Upper lobe of right lung (tissue), 1 donor: ENCODE data around the gene ARHGAP33. TPM values are rescaled to one million over a fixed set of nuclear protein-coding genes. Genes with fewer than 3 reads are reported as not detected.

Experiments
- ATAC-seq: fragments of 200-7000 bp; cut with Tn5 transposase; one replicate; pipeline ENCODE4 v1.9.1; 2020; ENCODE audit warnings: mild to moderate bottlenecking, moderate library complexity
- DNase-seq: peaks from one replicate; pipeline ENCODE4 v3.0.0-alpha.2; 2020
- H3K27ac ChIP-seq: fragments of 200-600 bp; one replicate; pipeline ENCODE4 v1.8.0; 2022
- H3K27me3 ChIP-seq: fragments of 200-600 bp; one replicate; pipeline ENCODE4 v1.8.0; 2022; ENCODE audit warnings: mild to moderate bottlenecking
- H3K36me3 ChIP-seq: fragments of 200-600 bp; one replicate; pipeline ENCODE4 v1.8.0; 2022
- H3K4me1 ChIP-seq: fragments of 200-600 bp; one replicate; pipeline ENCODE4 v1.8.0; 2022
- H3K4me3 ChIP-seq: fragments of 200-600 bp; one replicate; pipeline ENCODE4 v1.8.0; 2022; ENCODE audit warnings: mild to moderate bottlenecking
- H3K9me3 ChIP-seq: fragments of 200-600 bp; one replicate; pipeline ENCODE4 v1.8.0; 2022
- intact Hi-C: fragments of 100-400 bp; cut with DNase I; formaldehyde crosslinking; loops from one replicate; pipeline ENCODE4 v1.11.0; 2022
- total RNA-seq: library from RNA; stranded (reverse); fragmentation: NEBNext Ultra II Directional; extraction: Animal tissue kit (Norgen Biotek cat#: 25700); gene quantifications from one replicate; pipeline ENCODE4 v1.2.1, GENCODE V29; 2021
- TF ChIP-seq, protein P1 (sequence below): fragments of 200-600 bp; IDR thresholded peaks from one replicate; pipeline ENCODE4 v1.8.0; 2022; ENCODE audit warnings: antibody characterized with exemption
- donor health status: DM: no; HTN: yes; CAD: no; lungs with severe emphysema.

ARHGAP33 gene
- total RNA-seq, 1 donor from 2014 or later = 6.8 TPM

DNA sequence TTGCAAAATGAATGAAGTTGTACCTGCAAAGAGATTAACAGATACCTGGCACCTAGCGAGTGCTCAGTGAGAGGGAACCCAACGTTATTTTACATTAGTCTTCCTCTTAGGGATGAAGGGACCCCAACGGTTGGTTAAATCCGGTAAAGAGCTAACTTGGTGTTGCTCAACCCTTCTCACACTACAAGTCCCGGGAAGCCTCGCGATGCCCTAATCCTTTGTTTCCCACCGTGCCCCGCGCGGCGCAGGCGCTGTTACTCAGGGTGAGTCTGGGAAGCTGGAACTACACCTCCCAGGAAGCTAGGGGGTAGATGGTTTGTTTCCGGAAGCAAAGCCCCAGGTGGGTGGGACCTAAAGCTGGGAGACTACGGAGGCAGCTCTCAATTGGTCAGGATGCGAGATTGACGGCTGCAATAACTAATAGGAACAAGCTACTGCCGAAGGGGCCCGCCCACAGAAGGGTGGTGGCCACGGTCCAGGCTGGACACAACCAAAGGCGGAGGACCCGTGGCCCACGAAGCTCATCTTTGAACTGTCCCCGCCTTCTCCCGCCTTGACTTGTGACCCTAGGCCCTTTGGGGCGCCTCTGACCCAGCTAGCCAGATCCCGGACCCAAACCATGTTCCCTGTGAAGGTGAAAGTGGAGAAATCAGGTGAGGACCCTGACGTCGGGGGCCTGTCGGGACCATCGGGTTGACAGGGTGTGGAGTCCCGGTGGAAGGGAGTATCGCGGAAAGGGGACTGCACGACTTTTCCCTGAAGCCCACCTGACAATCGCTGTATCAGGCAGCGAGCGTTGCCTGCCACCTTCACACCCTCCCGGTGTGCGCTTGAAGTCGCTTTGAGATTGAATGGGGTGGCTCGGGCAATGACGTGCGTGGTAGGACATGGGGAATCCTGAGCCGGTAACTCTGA lies 27.0 kb upstream of the ARHGAP33 start, which contains the start of gene LIN37:
Gene LIN37, plus strand, starts transcription at position 471 of the 915 bp plus-strand sequence. Its CDS starts 149 bp downstream, at position 620.
- H3K4me3 ChIP-seq = peak within 1 kb of the TSS; percentile 99
- H3K9me3 ChIP-seq = no peaks in the 10 kb centered on the region
- intact Hi-C loops = no loop called here
- peaks cover 32% of the 10 kb centered on the region for H3K4me1 ChIP-seq
- peak within 1 kb of the TSS; percentile 81 for H3K27ac ChIP-seq
- peaks cover 20% of the 10 kb centered on the region for H3K36me3 ChIP-seq
- TF ChIP-seq, protein P1, sequence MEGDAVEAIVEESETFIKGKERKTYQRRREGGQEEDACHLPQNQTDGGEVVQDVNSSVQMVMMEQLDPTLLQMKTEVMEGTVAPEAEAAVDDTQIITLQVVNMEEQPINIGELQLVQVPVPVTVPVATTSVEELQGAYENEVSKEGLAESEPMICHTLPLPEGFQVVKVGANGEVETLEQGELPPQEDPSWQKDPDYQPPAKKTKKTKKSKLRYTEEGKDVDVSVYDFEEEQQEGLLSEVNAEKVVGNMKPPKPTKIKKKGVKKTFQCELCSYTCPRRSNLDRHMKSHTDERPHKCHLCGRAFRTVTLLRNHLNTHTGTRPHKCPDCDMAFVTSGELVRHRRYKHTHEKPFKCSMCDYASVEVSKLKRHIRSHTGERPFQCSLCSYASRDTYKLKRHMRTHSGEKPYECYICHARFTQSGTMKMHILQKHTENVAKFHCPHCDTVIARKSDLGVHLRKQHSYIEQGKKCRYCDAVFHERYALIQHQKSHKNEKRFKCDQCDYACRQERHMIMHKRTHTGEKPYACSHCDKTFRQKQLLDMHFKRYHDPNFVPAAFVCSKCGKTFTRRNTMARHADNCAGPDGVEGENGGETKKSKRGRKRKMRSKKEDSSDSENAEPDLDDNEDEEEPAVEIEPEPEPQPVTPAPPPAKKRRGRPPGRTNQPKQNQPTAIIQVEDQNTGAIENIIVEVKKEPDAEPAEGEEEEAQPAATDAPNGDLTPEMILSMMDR = no peak
- ATAC-seq (peak; percentile 91), DNase-seq (peak; percentile 99)
- no peaks in the 10 kb centered on the region for H3K27me3 ChIP-seq

DNA sequence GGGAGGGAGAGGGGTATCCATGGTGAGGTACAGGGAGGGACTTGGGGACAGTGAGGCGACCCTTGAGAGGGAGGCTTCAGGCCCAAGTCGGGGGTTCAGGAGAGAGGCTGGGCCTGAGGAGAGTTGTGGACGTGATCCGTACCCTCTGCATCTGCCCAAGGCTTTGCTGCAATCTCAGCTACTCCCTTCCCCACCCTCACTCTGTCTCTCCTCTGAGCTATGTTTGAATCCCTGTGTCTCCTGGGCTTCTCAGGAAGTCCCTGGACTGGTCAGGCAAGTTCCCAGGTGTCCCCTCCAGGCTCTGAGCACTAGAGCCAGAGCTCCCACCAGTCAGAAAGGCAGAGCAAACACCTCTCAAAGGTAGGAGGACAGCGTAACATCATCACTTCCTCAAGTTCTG lies 25.2 kb upstream of the ARHGAP33 start:
- no peaks in the 10 kb centered on the region for H3K27me3 ChIP-seq
- no peak overlapping the region for H3K4me3 ChIP-seq
- TF ChIP-seq, protein P1 = no peak
- intact Hi-C loops = no loop called here
- no peak overlapping the region for H3K27ac ChIP-seq
- H3K9me3 ChIP-seq = no peaks in the 10 kb centered on the region
- no peak for ATAC-seq
- DNase-seq = no peak
- H3K4me1 ChIP-seq = peaks cover 25% of the 10 kb centered on the region
- H3K36me3 ChIP-seq = peaks cover 30% of the 10 kb centered on the region

DNA sequence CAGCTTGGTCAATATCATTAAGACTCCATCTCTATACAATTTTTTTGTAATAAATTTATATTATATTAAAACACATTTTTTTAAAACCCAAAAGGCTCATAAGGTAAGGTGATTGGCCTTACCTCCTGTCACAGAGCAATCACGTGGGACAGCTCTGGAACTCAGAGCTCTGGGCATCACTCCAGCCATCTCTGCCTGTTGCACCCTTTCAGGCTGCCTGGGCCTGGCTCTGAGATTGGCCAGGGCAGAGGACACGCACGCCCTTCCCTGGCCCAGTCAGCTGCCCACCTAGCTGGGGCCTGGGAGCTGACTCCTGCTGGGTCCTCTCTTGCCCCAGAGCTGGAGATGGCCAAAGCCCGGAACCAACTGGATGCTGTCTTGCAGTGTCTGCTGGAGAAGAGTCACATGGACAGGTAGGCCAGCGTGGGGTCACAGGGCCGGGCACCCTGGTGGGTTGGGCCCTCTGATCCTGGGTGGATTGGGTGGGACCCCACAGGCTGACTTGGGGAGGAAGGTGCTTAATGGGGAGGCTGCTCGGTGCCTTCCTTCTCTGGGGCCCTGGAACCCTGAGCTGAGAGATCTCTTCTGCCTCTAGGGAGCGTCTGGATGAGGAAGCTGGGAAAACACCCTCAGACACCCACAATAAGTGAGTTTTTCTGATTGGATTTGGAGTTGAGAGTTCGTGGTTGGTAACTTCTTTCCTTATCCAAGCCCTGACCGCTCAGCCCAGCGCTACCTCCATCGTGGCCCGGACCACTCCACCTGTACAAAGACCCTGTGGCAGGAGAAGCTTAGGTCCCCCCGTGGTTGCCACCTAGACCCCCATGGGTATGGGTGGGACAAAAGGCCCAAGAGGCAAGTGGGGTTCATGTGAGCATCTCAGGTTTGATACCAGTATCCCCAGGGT lies 23.3 kb upstream of the ARHGAP33 start:
- H3K36me3 ChIP-seq = peaks cover 30% of the 10 kb centered on the region
- intact Hi-C loops = no loop called here
- DNase-seq (no peak), ATAC-seq (no peak)
- peaks cover 19% of the 10 kb centered on the region for H3K4me1 ChIP-seq
- no peaks in the 10 kb centered on the region for H3K27me3 ChIP-seq
- no peak overlapping the region for H3K27ac ChIP-seq
- TF ChIP-seq, protein P1 = no peak
- H3K9me3 ChIP-seq = no peaks in the 10 kb centered on the region
- no peak overlapping the region for H3K4me3 ChIP-seq

DNA sequence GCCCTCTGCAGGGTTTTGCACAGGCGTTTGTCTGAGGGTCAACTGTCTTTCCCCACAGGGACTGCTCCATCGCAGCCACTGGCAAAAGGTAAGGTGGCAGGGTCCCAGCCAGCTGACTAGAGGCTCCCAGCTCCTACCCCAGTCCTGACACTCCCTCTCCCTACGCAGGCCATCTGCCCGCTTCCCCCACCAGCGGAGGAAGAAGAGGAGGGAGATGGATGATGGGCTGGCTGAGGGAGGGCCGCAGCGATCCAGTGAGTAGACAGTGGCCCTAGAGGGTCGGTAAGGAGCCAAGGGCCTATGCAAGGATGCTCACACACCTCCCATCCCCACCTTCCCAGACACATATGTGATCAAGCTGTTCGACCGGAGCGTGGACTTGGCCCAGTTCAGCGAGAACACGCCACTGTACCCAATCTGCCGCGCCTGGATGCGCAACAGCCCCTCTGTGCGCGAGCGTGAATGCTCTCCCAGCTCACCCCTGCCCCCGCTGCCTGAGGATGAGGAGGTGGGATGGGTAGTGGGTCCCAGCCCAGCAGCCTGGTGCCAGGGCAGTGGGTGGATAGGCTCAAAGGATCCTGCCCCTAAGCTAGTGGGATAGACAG lies 22.5 kb upstream of the ARHGAP33 start:
- H3K27ac ChIP-seq = no peak overlapping the region
- peaks cover 20% of the 10 kb centered on the region for H3K4me1 ChIP-seq
- intact Hi-C loops = no loop called here
- peaks cover 30% of the 10 kb centered on the region for H3K36me3 ChIP-seq
- DNase-seq (no peak), ATAC-seq (no peak)
- TF ChIP-seq, protein P1 = no peak
- H3K27me3 ChIP-seq = no peaks in the 10 kb centered on the region
- no peaks in the 10 kb centered on the region for H3K9me3 ChIP-seq
- no peak overlapping the region for H3K4me3 ChIP-seq

DNA sequence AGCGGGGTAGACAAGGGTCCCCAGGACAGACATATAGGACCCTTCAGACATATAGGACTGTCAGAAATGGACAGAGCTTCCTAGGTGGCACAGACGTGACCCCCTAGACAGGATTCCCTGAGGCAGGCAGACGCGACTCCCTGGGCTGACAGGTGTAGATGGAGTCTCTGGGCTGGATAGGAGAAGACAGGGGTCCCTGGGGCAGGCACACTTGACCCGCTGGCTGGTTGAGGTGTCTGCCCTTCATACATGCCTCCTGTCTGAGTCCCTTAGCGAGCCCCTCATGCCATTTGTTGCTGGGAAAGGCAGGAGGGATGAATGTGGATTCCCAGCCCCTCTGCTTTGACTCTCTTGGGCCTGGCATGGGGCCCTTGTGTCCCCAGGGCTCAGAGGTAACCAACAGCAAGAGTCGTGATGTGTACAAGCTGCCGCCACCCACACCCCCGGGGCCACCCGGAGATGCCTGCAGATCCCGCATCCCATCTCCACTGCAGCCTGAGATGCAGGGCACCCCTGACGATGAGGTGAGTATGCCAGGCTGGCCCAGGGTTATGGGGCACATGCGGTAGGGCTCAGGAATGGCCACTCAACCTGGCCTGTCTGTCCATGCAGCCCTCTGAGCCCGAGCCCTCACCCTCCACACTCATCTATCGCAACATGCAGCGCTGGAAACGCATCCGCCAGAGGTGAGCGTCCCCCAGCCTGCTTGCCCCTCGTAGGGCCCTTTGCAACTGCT lies 21.6 kb upstream of the ARHGAP33 start:
- no peak for ATAC-seq

More for the DNA sequence above, 21.6 kb upstream of the ARHGAP33 start:
- DNase-seq = no peak
- Histone ChIP-seq H3K9me3 (no peaks in the 10 kb centered on the region), H3K36me3 (peaks cover 30% of the 10 kb centered on the region), H3K4me3 (no peak overlapping the region), H3K27ac (no peak overlapping the region), H3K4me1 (peaks cover 22% of the 10 kb centered on the region), H3K27me3 (no peaks in the 10 kb centered on the region)
- TF ChIP-seq, protein P1 = no peak
- intact Hi-C loops = no loop called here
